ENCODE measurements around the gene LECT2. TPM values are rescaled to one million over a fixed set of nuclear protein-coding genes. Genes with fewer than 3 reads are reported as not detected.

LECT2 gene
- total RNA-seq, 1 donor from 2014 or later = not detected

GRCh38 chr5:135999406-136000139 is 44.8 kb upstream of the LECT2 start:
- H3K27ac ChIP-seq = no peak overlapping the region

GRCh38 chr5:135998889-135999288 is 44.1 kb upstream of the LECT2 start:
- Histone ChIP-seq H3K27me3 (no peaks in the 10 kb centered on the region), H3K4me1 (peaks cover 0 to 8% of the 10 kb centered on the region in 2 donors), H3K4me3 (no peak overlapping the region), H3K36me3 (no peaks in the 10 kb centered on the region), H3K9me3 (no peaks in the 10 kb centered on the region), H3K27ac (peak overlapping the region in 1 of 2 donors; percentile 49)
- intact Hi-C loops (cut with DNase I) = no loop called here
- no peak for TF ChIP-seq CTCF (IDR thresholded peaks at IDR 0.05)
- no peak for DNase-seq (ENCODE audit: low spot score in 2 of 2)

More at GRCh38 chr5:135999406-136000139, 44.8 kb upstream of the LECT2 start:
- intact Hi-C loops (cut with DNase I) = no loop called here
- H3K36me3 ChIP-seq = no peaks in the 10 kb centered on the region
- TF ChIP-seq CTCF (IDR thresholded peaks at IDR 0.05) = no peak
- H3K27me3 ChIP-seq = no peaks in the 10 kb centered on the region
- no peak for DNase-seq (ENCODE audit: low spot score in 2 of 2)
- peaks cover 0 to 6% of the 10 kb centered on the region in 2 donors for H3K4me1 ChIP-seq
- no peaks in the 10 kb centered on the region for H3K9me3 ChIP-seq
- no peak overlapping the region for H3K4me3 ChIP-seq

GRCh38 chr5:135997673-135998335 is 43.0 kb upstream of the LECT2 start:
- intact Hi-C loops (cut with DNase I) = no loop called here
- Histone ChIP-seq H3K4me1 (peaks cover 0 to 10% of the 10 kb centered on the region in 2 donors), H3K4me3 (no peak overlapping the region), H3K27me3 (no peaks in the 10 kb centered on the region), H3K9me3 (no peaks in the 10 kb centered on the region), H3K36me3 (no peaks in the 10 kb centered on the region), H3K27ac (no peak overlapping the region)
- TF ChIP-seq CTCF (IDR thresholded peaks at IDR 0.05) = no peak
- no peak for DNase-seq (ENCODE audit: low spot score in 2 of 2)

- intact Hi-C loops (cut with DNase I) = no loop called here
- no peak for DNase-seq (ENCODE audit: low spot score in 2 of 2)
- Histone ChIP-seq H3K36me3 (no peaks in the 10 kb centered on the region), H3K9me3 (no peaks in the 10 kb centered on the region), H3K4me1 (peaks cover 0 to 10% of the 10 kb centered on the region in 2 donors), H3K4me3 (no peak overlapping the region), H3K27ac (peak overlapping the region in 1 of 2 donors; percentile 46), H3K27me3 (no peaks in the 10 kb centered on the region)
- TF ChIP-seq CTCF (IDR thresholded peaks at IDR 0.05) = no peak
Observed at GRCh38 chr5:135996611-135997010, 41.8 kb upstream of the LECT2 start.

GRCh38 chr5:135995976-135996375 is 41.2 kb upstream of the LECT2 start:
- no peak for DNase-seq (ENCODE audit: low spot score in 2 of 2)
- no peak for TF ChIP-seq CTCF (IDR thresholded peaks at IDR 0.05)
- no peak overlapping the region for H3K4me3 ChIP-seq
- H3K9me3 ChIP-seq = no peaks in the 10 kb centered on the region
- intact Hi-C loops (cut with DNase I) = no loop called here
- no peaks in the 10 kb centered on the region for H3K36me3 ChIP-seq
- H3K27me3 ChIP-seq = no peaks in the 10 kb centered on the region
- peak overlapping the region in 1 of 2 donors; percentile 46 for H3K27ac ChIP-seq
- peaks cover 0 to 10% of the 10 kb centered on the region in 2 donors for H3K4me1 ChIP-seq
